ENCODE results near the gene MASP1. TPM values are rescaled to one million over a fixed set of nuclear protein-coding genes. Genes with fewer than 3 reads are reported as not detected.

MASP1 gene
- total and polyA plus RNA-seq, 8 donors: 0.42 to 8.0 (median 6.2) TPM

GRCh38 chr3:187296058-187296457 lies 4.5 kb upstream of the MASP1 start:
- no peaks in the 10 kb centered on the region for H3K27me3 ChIP-seq
- ATAC-seq: no peak
- no peak for DNase-seq
- intact Hi-C loops (cut with DNase I): no loop called here
- H3K36me3 ChIP-seq: no peaks in the 10 kb centered on the region
- TF ChIP-seq CTCF (IDR thresholded peaks at IDR 0.05): no peak
- H3K4me3 ChIP-seq: no peak overlapping the region
- H3K9me3 ChIP-seq: no peaks in the 10 kb centered on the region
- H3K4me1 ChIP-seq: peaks cover 4 to 10% of the 10 kb centered on the region in 2 donors
- H3K27ac ChIP-seq: no peak overlapping the region

GRCh38 chr3:187295316-187296034 lies 3.9 kb upstream of the MASP1 start:
- no peak overlapping the region for H3K4me3 ChIP-seq
- intact Hi-C loops (cut with DNase I): no loop called here

GRCh38 chr3:187293516-187294430 lies 2.2 kb upstream of the MASP1 start:
- intact Hi-C loops (cut with DNase I): no loop called here
- Histone ChIP-seq H3K4me3 (no peak overlapping the region), H3K9me3 (no peaks in the 10 kb centered on the region), H3K27ac (no peak overlapping the region), H3K27me3 (no peaks in the 10 kb centered on the region), H3K4me1 (peaks cover 6 to 10% of the 10 kb centered on the region in 2 donors), H3K36me3 (no peaks in the 10 kb centered on the region)
- ATAC-seq: no peak
- TF ChIP-seq CTCF (IDR thresholded peaks at IDR 0.05): no peak
- no peak for DNase-seq

More at GRCh38 chr3:187295316-187296034, 3.9 kb upstream of the MASP1 start:
- no peak for ATAC-seq
- Histone ChIP-seq H3K27me3 (no peaks in the 10 kb centered on the region), H3K36me3 (no peaks in the 10 kb centered on the region), H3K27ac (no peak overlapping the region), H3K9me3 (no peaks in the 10 kb centered on the region), H3K4me1 (peaks cover 5 to 10% of the 10 kb centered on the region in 2 donors)
- no peak for TF ChIP-seq CTCF (IDR thresholded peaks at IDR 0.05)
- no peak for DNase-seq

- H3K4me3 ChIP-seq: no peak overlapping the region
- peaks cover 10% of the 10 kb centered on the region in 2 donors for H3K4me1 ChIP-seq
- no peak overlapping the region for H3K27ac ChIP-seq
Observed at GRCh38 chr3:187292631-187293515, 1.3 kb upstream of the MASP1 start.

More at GRCh38 chr3:187292631-187293515, 1.3 kb upstream of the MASP1 start:
- no peak for DNase-seq
- no peaks in the 10 kb centered on the region for H3K27me3 ChIP-seq
- H3K9me3 ChIP-seq: no peaks in the 10 kb centered on the region
- intact Hi-C loops (cut with DNase I): no loop called here
- H3K36me3 ChIP-seq: no peaks in the 10 kb centered on the region
- ATAC-seq: no peak
- no peak for TF ChIP-seq CTCF (IDR thresholded peaks at IDR 0.05)

Data from left lung (tissue), 10 donors.